H1 (cell line): ENCODE results near the gene FBXO21.

Source experiments
- CTCF ChIP-seq, 3 experiments: IDR thresholded peaks; 1 replicate in 2 of 3; 2 replicates in 1 of 3; pipeline versions ENCODE4 v1.5.1 to v1.6.1; 2011; ENCODE audit warnings: low read length in 3 of 3, mild to moderate bottlenecking in 3 of 3, inconsistent platforms in 2 of 3, low read depth in 1 of 3, moderate library complexity in 1 of 3; ENCODE audit not compliant: insufficient read depth in 1 of 3; ENCODE audit errors: control extremely low read depth in 1 of 3
- EZH2 ChIP-seq: fragments of 200-600 bp; sonication (generic); IDR thresholded peaks from 2 replicates; pipeline ENCODE4 v1.7.1; 2012; ENCODE audit warnings: low read depth, mild to moderate bottlenecking, moderate library complexity, low read length, inconsistent platforms; ENCODE audit not compliant: severe bottlenecking
- SIN3A ChIP-seq, 2 experiments: IDR thresholded peaks in 1 of 2; conservative IDR thresholded peaks in 1 of 2; 2 replicates each; pipeline ENCODE4 v1.6.1; 2011 to 2012; ENCODE audit warnings: low read length in 2 of 2, improper control_type of control experiment in 1 of 2, low read depth in 1 of 2, mild to moderate bottlenecking in 1 of 2
- SP2 ChIP-seq: IDR thresholded peaks from 2 replicates; pipeline ENCODE4 v1.6.1; 2012; ENCODE audit warnings: mild to moderate bottlenecking, low read length, inconsistent platforms
- TAF7 ChIP-seq: optimal IDR thresholded peaks from 2 replicates; pipeline ENCODE3; 2011; ENCODE audit warnings: low read depth, mild to moderate bottlenecking, inconsistent platforms, low read length, moderate library complexity, borderline replicate concordance
- TF ChIP-seq, protein P1 (sequence below): IDR thresholded peaks from 2 replicates; pipeline ENCODE4 v1.6.1; 2012; ENCODE audit warnings: inconsistent platforms

GRCh38 chr12:117143008-117143532 is 47.2 kb downstream of the FBXO21 start:
- TF ChIP-seq SIN3A (conservative IDR thresholded peaks at IDR 0.05 in 1 of 2, IDR thresholded peaks at IDR 0.05 in 1 of 2; ENCODE audit: low read depth in 1 of 2, low read length in 2 of 2) (no peak), CTCF (IDR thresholded peaks at IDR 0.05; ENCODE audit: control extremely low read depth in 1 of 3, insufficient read depth in 1 of 3, low read depth in 1 of 3, low read length in 3 of 3) (no peak), TAF7 (no peak), SP2 (no peak), EZH2 (no peak)
- TF ChIP-seq, protein P1, sequence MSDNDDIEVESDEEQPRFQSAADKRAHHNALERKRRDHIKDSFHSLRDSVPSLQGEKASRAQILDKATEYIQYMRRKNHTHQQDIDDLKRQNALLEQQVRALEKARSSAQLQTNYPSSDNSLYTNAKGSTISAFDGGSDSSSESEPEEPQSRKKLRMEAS: no peak
